ENCODE data around the gene SYNE3.

The SYNE3 gene

DNA sequence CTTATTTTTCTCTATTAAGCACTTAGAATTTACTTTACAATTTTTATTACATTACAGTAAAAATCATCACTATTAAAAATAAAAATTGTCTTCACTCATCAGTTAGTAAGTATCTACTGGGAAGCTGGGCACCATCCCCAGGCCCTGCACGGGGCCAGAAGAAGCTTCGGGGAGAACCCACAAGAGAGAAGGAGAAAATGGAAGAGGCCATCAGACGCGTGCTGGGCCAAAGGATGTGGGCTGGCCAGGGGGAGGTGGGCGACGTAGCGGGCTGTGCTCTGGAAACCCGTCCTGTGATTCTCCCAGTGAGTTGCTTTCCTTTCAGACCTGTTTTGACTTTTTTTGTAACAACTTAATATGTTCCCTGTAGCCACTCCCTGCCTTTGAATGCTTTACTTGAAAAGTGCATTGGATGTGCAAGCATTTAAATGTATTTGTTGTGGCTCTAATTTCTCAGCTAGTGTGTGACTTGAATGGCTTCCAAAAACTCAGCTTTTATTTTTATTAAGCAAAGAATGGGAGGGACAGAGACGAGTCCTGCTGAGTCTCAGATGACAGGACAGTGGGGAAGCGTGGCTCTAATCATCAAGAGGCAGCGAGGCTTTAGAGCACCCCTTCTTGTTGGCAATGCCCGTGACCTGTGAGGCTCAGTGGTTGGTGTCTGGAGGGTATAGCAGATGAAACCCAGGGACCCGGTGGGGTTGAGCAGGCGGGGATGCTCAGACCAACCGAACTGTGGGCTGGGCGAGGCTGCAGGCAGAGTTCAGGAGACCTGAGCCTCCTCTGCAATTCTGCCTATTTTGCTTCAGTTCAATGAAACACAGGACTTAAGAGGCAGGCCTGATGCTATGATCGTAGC is 38.8 kb downstream of the SYNE3 start:
- in situ Hi-C loops (cut with MboI; ENCODE audit: low pct_unique_long_range_greater_than_20kb, low sequenced_read_pairs, unreplicated experiment), result no loop called here
- no peak for DNase-seq (ENCODE audit: low spot score)
- TF ChIP-seq, protein P1, sequence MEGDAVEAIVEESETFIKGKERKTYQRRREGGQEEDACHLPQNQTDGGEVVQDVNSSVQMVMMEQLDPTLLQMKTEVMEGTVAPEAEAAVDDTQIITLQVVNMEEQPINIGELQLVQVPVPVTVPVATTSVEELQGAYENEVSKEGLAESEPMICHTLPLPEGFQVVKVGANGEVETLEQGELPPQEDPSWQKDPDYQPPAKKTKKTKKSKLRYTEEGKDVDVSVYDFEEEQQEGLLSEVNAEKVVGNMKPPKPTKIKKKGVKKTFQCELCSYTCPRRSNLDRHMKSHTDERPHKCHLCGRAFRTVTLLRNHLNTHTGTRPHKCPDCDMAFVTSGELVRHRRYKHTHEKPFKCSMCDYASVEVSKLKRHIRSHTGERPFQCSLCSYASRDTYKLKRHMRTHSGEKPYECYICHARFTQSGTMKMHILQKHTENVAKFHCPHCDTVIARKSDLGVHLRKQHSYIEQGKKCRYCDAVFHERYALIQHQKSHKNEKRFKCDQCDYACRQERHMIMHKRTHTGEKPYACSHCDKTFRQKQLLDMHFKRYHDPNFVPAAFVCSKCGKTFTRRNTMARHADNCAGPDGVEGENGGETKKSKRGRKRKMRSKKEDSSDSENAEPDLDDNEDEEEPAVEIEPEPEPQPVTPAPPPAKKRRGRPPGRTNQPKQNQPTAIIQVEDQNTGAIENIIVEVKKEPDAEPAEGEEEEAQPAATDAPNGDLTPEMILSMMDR (IDR thresholded peaks at IDR 0.05; ENCODE audit: extremely low read depth, insufficient read depth, missing control alignments), result no peak

DNA sequence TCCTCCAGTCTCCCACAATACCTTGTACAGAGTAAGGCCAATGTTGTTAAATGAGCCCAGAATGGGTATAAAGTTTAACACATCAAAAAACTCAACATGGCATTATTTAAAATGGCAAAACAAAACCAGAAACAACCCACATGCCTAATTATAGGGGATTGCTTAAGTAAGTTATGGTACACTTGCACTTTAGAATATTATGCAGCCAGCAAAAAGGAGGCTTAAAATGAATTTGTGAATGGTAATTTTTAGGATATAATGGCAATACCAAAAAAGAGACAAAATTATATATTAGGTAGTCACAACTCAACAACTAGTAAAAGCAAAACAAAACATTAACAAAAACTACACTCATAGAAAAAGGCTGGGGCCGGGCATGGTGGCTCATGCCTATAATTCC is 39.7 kb downstream of the SYNE3 start:
- DNase-seq (ENCODE audit: low spot score), result no peak
- TF ChIP-seq, protein P1 (IDR thresholded peaks at IDR 0.05; ENCODE audit: extremely low read depth, insufficient read depth, missing control alignments), result no peak

DNA sequence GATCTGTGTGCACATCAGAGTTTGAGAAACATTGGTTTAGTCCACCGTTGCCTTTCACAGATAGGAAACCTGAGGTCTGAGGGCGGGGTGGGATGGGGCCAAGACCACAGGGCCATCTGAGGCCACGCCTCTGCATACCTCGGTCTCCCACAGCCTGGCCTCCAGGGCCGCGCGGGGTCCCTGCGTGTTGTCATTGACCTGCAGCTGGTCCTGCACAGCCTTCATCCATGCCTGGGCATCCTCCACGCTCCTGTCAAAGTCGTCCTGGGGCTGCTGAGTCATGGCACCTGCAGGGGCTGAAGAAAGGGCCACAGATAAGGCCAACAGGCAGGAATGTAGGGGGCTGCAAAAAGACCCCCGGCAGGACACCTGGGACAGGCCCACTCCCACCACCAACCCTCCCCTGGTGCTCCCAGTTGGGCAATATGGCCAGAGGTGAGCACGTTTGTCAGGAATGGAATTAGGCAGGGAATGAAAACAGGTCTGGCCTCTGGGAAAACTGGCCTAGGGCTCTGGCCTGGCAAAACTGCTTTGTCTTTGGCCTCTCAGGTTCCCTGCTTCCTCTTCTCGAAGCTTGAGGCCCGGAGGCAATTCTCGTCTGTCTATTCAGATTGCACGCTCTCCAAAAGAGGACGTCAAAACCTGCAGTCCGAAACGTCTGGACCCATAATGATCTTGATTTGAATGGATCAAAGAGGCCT is 40.8 kb downstream of the SYNE3 start:
- TF ChIP-seq, protein P1 (IDR thresholded peaks at IDR 0.05; ENCODE audit: extremely low read depth, insufficient read depth, missing control alignments), result no peak
- no peak for DNase-seq (ENCODE audit: low spot score)
- in situ Hi-C loops (cut with MboI; ENCODE audit: low pct_unique_long_range_greater_than_20kb, low sequenced_read_pairs, unreplicated experiment), result no loop called here

More for the DNA sequence above, 39.7 kb downstream of the SYNE3 start:
- in situ Hi-C loops (cut with MboI; ENCODE audit: low pct_unique_long_range_greater_than_20kb, low sequenced_read_pairs, unreplicated experiment), result no loop called here

DNA sequence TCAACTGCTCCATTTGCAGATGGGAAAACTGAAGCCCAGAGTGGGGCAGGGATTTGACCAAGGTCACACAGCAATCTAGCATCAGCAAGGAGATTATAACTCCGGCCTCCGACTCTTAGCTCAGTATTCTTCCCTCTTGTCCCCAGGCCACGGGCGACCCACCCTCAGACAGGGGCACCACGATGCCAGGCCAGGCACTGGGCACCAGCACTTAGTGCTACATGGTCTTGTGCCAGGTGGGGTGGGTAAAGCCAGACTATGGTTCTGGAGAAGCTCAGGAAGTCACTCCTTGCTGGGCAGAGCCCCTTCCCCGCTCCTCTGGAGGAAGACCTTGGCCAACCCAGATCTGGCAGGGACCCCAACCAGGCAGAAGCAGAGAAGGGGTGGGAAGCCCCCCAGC is 41.5 kb downstream of the SYNE3 start:
- in situ Hi-C loops (cut with MboI; ENCODE audit: low pct_unique_long_range_greater_than_20kb, low sequenced_read_pairs, unreplicated experiment), result no loop called here
- TF ChIP-seq, protein P1 (IDR thresholded peaks at IDR 0.05; ENCODE audit: extremely low read depth, insufficient read depth, missing control alignments), result no peak
- DNase-seq (ENCODE audit: low spot score), result no peak

DNA sequence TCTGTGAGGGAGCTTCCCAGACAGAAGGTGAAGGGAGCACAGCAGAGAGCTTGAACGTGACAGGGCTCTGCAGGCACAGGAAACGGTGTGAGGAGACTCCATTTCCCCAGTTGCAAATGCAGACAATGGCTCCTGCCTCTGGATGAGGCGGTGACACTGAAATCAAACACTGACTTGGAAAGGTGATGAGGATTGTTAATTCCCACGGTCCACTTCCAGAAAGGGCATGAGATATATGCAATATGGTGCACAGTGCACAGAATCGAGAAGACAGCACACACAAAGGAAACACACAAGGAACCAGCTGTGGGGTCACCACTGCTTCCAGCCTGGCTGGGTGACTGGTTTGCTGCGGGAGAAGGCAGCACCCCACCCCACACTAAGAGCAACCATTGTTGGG is 42.0 kb downstream of the SYNE3 start:
- no peak for DNase-seq (ENCODE audit: low spot score)
- TF ChIP-seq, protein P1 (IDR thresholded peaks at IDR 0.05; ENCODE audit: extremely low read depth, insufficient read depth, missing control alignments), result no peak
- in situ Hi-C loops (cut with MboI; ENCODE audit: low pct_unique_long_range_greater_than_20kb, low sequenced_read_pairs, unreplicated experiment), result no loop called here

DNA sequence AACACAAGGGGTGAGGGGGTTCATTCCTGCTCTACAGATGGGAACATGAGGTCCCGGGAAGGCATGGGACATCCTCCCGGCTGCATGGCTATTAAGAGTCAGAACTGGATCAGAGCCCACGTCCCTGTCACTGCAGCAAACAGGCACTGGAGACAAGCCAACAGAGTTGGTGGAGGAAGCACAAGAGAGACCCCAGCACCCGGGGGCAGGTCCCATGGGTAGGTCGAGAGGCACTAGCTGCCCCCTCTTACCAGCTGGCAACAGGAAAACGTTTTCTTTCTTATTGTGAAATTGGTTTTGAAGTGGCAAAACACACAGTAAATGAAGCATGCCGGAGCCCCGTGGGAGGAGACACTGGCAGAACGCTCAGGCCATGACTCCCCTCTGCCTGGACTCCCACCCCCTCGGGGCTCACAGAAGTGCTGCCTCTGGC is 43.6 kb downstream of the SYNE3 start:
- in situ Hi-C loops (cut with MboI; ENCODE audit: low pct_unique_long_range_greater_than_20kb, low sequenced_read_pairs, unreplicated experiment), result no loop called here
- DNase-seq (ENCODE audit: low spot score), result no peak
- TF ChIP-seq, protein P1 (IDR thresholded peaks at IDR 0.05; ENCODE audit: extremely low read depth, insufficient read depth, missing control alignments), result no peak
